ENCODE results near the gene SART1. TPM values are rescaled to one million over a fixed set of nuclear protein-coding genes. Genes with fewer than 3 reads are reported as not detected.
A peak's percentile ranks its signal among the peaks of the same experiment; 100 is the strongest.

The SART1 gene
- total RNA-seq, 1 donor from 2014 or later: 36.5 TPM

- FAIRE-seq: no peak
- Mint-ChIP-seq H3K36me3 (ENCODE audit: low read depth, unreplicated experiment) (no peaks in the 10 kb centered on the region), H3K27ac (ENCODE audit: unreplicated experiment) (no peak overlapping the region), H3K4me3 (ENCODE audit: unreplicated experiment) (peak overlapping the region; percentile 15), H3K27me3 (ENCODE audit: low read depth, unreplicated experiment) (peaks cover 3% of the 10 kb centered on the region), H3K9me3 (ENCODE audit: unreplicated experiment) (peaks cover 2% of the 10 kb centered on the region), H3K4me1 (ENCODE audit: low read depth, unreplicated experiment) (peaks cover 8% of the 10 kb centered on the region)
- Histone ChIP-seq H3K9ac (ENCODE audit: low read length) (peak overlapping the region; percentile 12), H3K27ac (ENCODE audit: low read depth, low read length) (no peak overlapping the region), H3K27me3 (ENCODE audit: insufficient read depth, low read length) (peaks cover 3% of the 10 kb centered on the region), H3K9me3 (ENCODE audit: insufficient read depth, low read depth, low read length) (no peaks in the 10 kb centered on the region), H3K4me1 (ENCODE audit: insufficient read depth, low read length) (peaks cover 21% of the 10 kb centered on the region), H3K36me3 (ENCODE audit: insufficient read depth, low read length) (no peaks in the 10 kb centered on the region), H3K79me2 (ENCODE audit: insufficient read depth, low read length) (no peaks in the 10 kb centered on the region), H2AFZ (ENCODE audit: low read depth, low read length) (peak overlapping the region; percentile 59), H3K4me2 (ENCODE audit: low read length) (peak overlapping the region; percentile 48), H3K4me3 (ENCODE audit: insufficient read depth, low read depth, low read length) (no peak overlapping the region), H4K20me1 (ENCODE audit: insufficient read depth, low read length) (no peaks in the 10 kb centered on the region)
- no peak for DNase-seq (ENCODE audit: low read depth)
- TF ChIP-seq, protein P1, sequence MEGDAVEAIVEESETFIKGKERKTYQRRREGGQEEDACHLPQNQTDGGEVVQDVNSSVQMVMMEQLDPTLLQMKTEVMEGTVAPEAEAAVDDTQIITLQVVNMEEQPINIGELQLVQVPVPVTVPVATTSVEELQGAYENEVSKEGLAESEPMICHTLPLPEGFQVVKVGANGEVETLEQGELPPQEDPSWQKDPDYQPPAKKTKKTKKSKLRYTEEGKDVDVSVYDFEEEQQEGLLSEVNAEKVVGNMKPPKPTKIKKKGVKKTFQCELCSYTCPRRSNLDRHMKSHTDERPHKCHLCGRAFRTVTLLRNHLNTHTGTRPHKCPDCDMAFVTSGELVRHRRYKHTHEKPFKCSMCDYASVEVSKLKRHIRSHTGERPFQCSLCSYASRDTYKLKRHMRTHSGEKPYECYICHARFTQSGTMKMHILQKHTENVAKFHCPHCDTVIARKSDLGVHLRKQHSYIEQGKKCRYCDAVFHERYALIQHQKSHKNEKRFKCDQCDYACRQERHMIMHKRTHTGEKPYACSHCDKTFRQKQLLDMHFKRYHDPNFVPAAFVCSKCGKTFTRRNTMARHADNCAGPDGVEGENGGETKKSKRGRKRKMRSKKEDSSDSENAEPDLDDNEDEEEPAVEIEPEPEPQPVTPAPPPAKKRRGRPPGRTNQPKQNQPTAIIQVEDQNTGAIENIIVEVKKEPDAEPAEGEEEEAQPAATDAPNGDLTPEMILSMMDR (IDR thresholded peaks at IDR 0.05; ENCODE audit: insufficient read depth, low read depth, low read length): no peak
- TF ChIP-seq EZH2 (IDR thresholded peaks at IDR 0.05; ENCODE audit: insufficient read depth, low read length): no peak
Observed at GRCh38 chr11:66014804-66015453, 53.4 kb downstream of the SART1 start.

DNA sequence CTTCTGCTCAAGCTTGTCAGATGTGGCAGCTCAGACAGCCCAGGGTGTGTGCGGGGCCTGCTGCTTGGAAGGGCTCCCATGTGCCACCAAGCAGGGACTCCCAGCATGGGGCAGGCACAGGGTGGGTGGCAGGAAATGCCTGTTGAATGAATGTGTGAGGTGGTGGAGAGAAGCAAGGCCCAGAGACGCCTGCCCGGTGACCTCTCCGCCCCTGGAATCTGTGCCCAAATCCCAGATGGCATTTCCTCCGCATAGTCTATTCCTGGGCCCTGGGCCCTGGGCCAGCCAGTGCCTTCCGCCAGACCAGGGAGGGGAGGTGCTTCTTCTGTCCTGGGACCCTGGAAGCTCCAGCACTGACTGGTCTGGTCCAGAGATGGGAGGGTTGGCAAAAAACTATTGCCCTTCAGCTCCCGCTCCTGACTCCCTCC is 53.9 kb downstream of the SART1 start:
- DNase-seq (ENCODE audit: low read depth) (peak; percentile 16), FAIRE-seq (no peak)
- Histone ChIP-seq H3K4me1 (ENCODE audit: insufficient read depth, low read length) (peaks cover 22% of the 10 kb centered on the region), H3K9ac (ENCODE audit: low read length) (peak overlapping the region; percentile 12), H3K27ac (ENCODE audit: low read depth, low read length) (no peak overlapping the region), H3K36me3 (ENCODE audit: insufficient read depth, low read length) (no peaks in the 10 kb centered on the region), H3K9me3 (ENCODE audit: insufficient read depth, low read depth, low read length) (no peaks in the 10 kb centered on the region), H3K27me3 (ENCODE audit: insufficient read depth, low read length) (peaks cover 3% of the 10 kb centered on the region), H2AFZ (ENCODE audit: low read depth, low read length) (peak overlapping the region; percentile 59), H4K20me1 (ENCODE audit: insufficient read depth, low read length) (no peaks in the 10 kb centered on the region), H3K79me2 (ENCODE audit: insufficient read depth, low read length) (no peaks in the 10 kb centered on the region), H3K4me2 (ENCODE audit: low read length) (peak overlapping the region; percentile 48), H3K4me3 (ENCODE audit: insufficient read depth, low read depth, low read length) (no peak overlapping the region)
- Mint-ChIP-seq H3K36me3 (ENCODE audit: low read depth, unreplicated experiment) (no peaks in the 10 kb centered on the region), H3K27ac (ENCODE audit: unreplicated experiment) (no peak overlapping the region), H3K9me3 (ENCODE audit: unreplicated experiment) (no peaks in the 10 kb centered on the region), H3K4me1 (ENCODE audit: low read depth, unreplicated experiment) (peaks cover 8% of the 10 kb centered on the region), H3K4me3 (ENCODE audit: unreplicated experiment) (peak overlapping the region; percentile 15), H3K27me3 (ENCODE audit: low read depth, unreplicated experiment) (peaks cover 3% of the 10 kb centered on the region)
- TF ChIP-seq, protein P1 (IDR thresholded peaks at IDR 0.05; ENCODE audit: insufficient read depth, low read depth, low read length): no peak
- no peak for TF ChIP-seq EZH2 (IDR thresholded peaks at IDR 0.05; ENCODE audit: insufficient read depth, low read length)
